Frontal cortex (tissue), 4 donors: ENCODE results near the gene TMEM139. TPM values are rescaled to one million over a fixed set of nuclear protein-coding genes. Genes with fewer than 3 reads are reported as not detected.

Experiments used
- DNase-seq, 2 donors: peaks; one replicate each; pipeline ENCODE4 v3.0.0; 2012; ENCODE audit warnings: low spot score in 2 of 2
- FAIRE-seq: peaks from 2 replicates; lab custom pipeline; 2012; peaks lifted over from hg19 to GRCh38; lab: Jason Lieb, UNC
- small RNA-seq: library from RNA; depleted of rRNA; stranded (forward); fragments of <200 nt; gene quantifications from one replicate; pipeline ENCODE3, GENCODE V24; 2014
- total RNA-seq: library from RNA; depleted of rRNA; stranded (reverse); fragments of >200 nt; gene quantifications from one replicate; pipeline ENCODE4 v1.2.3, GENCODE V29; 2014
- donor health status: control.
- donor health status: control.
- donor health status: control.

TMEM139 gene
- total RNA-seq, 1 donor from 2014 or later: not detected

GRCh38 chr7:143320620-143321019, 35.9 kb downstream of the TMEM139 start:
- FAIRE-seq (no peak), DNase-seq (no peak)

GRCh38 chr7:143321242-143321641, 36.5 kb downstream of the TMEM139 start:
- FAIRE-seq: no peak
- DNase-seq: no peak

- DNase-seq: no peak
- FAIRE-seq: no peak
These were observed 37.0 kb downstream of the TMEM139 start for GRCh38 chr7:143321734-143322133.

GRCh38 chr7:143322760-143323633, 38.2 kb downstream of the TMEM139 start:
- DNase-seq (no peak), FAIRE-seq (no peak)

- FAIRE-seq (no peak), DNase-seq (no peak)
These were observed 38.9 kb downstream of the TMEM139 start for GRCh38 chr7:143323653-143324052.

- FAIRE-seq (no peak), DNase-seq (no peak)
These were observed 40.5 kb downstream of the TMEM139 start for GRCh38 chr7:143325240-143325639.

- no peak for FAIRE-seq
These were observed 43.1 kb downstream of the TMEM139 start for GRCh38 chr7:143327903-143328302.

DNA sequence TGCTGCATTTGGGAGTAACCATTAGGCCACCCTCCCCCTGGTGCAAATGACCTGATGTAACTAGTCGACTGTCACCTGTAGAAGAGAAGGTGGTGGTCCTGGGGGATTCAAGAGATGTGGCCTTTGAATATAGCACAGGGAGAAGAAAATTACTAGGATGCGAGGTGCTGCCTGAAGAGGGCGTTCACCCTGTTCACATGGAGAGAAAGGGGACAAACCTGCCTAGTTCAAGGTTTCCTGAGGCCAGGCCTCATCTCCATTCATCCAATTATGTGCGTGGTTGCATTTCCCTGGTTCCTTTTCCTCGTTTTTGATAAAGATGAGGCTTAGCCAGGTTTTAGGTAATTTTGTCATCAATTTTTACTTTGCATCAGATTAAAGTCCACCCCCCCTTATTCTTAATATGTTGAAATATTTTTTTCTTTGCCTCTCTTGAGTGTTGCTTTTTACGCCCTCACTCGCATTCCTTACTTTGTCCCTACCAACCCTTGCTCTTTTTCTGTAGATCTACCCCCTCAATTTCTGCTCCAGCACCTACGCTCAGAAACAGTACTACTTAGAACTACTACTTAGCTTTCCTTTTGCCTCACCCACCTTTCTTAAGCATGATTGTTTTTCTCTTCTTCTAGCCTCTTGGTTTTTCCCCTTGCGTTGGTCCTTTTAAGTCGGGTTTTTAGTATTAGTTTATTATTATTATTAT, 44.9 kb downstream of the TMEM139 start:
- FAIRE-seq (no peak), DNase-seq (no peak)

More at GRCh38 chr7:143327903-143328302, 43.1 kb downstream of the TMEM139 start:
- no peak for DNase-seq

DNA sequence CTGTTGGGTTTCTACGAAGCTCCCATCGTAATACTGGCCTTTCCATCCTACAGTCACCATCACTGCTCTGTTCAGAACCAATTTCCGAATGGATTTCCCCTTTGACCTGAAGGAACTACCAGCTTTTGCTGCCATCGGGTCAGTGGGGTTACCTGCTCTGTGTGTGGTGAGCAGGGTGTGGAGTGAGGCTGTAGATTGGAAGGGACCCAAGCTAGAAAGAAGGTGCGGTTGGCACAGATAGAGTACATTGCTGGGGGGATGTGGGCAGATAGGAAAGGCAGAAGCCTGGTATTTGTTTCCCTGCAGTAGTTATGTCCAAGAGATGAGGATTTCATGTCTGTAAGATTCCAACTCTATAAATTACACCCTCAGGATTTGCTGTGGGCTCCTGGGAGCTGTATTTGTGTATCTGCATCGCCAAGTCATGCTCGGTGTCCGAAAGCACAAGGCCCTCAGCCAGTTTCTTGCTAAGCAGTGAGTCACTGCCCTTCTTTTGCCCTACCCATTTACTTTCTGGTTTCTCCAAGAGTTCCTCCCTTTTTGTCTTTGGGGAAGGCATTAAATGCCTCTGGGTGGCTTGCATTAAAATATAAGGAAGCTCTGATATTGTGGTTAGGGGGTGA, 46.5 kb downstream of the TMEM139 start:
- DNase-seq: no peak
- FAIRE-seq: no peak

DNA sequence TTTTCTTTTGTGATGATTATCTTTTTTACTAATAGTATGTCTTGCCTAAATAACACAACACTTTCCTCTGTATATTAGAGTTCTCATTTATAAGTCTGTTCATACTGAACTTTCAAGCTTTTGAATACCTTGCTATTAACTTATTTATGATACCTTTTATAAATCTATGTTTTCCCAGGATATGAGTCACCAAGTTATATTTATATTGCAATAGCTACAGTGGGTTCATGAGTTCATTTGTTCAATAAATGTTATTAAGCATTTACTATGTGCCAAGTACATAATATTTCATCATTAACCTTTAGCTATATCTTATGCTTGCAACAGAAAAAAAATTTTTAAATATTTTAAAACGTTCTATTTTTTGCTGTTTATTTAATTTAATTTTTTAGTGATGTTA, 49.5 kb downstream of the TMEM139 start:
- FAIRE-seq (no peak), DNase-seq (no peak)

DNA sequence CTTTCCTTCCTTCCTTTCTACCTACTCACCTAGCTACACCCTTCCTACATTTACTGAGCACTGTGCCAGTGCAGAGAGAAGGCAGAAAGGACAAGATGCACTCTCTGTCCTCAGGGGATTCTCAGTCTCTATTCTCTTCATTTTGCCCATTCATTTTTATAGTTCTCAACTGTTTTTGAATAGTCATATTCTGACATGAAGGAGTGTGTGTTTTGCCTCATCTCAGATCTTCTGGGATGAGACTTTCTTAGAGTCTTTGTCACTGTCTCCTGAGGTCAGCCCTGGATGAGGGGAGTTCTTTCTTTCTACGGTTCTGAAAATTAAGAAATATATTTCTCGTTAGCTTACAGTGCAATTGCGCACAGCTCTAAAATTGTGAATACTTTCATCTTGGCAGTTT, 52.5 kb downstream of the TMEM139 start:
- FAIRE-seq (no peak), DNase-seq (no peak)

Small RNA genes within 50 kb of the gene (small RNA-seq; reads per million reads assigned to genes)
- not detected for gene RN7SL481P
- gene RN7SL535P: not detected

Other genes starting within 250 kb of the TMEM139 start
- not detected for gene OR6V1, start 232.6 kb upstream of the TMEM139 start, total RNA-seq
- gene PIP, start 152.9 kb upstream of the TMEM139 start, total RNA-seq: not detected
- gene TAS2R39, start 101.5 kb upstream of the TMEM139 start, total RNA-seq: not detected
- gene TAS2R40, start 62.9 kb upstream of the TMEM139 start, total RNA-seq: not detected
- gene GSTK1, start 21.5 kb upstream of the TMEM139 start, total RNA-seq: 24.9 TPM
- gene CASP2, start 3.4 kb downstream of the TMEM139 start, total RNA-seq: 20.4 TPM
- under 0.01 TPM for gene CLCN1, start 31.2 kb downstream of the TMEM139 start, total RNA-seq
- 73.8 TPM for gene FAM131B, start 77.8 kb downstream of the TMEM139 start, total RNA-seq
- 4.5 TPM for gene ZYX, start 96.4 kb downstream of the TMEM139 start, total RNA-seq
- 0.41 TPM for gene EPHA1, start 123.9 kb downstream of the TMEM139 start, total RNA-seq
- not detected for gene TAS2R60, start 158.5 kb downstream of the TMEM139 start, total RNA-seq
- not detected for gene TAS2R41, start 192.9 kb downstream of the TMEM139 start, total RNA-seq